IPS-20b (cell line): ENCODE data around the gene CSMD2.

Source experiments
- H3K27ac ChIP-seq: one replicate; pipeline ENCODE4 v1.5.1; 2013; ENCODE audit warnings: low read length
- H3K27me3 ChIP-seq: 2 replicates; pipeline ENCODE4 v1.6.1; 2013; ENCODE audit warnings: mild to moderate bottlenecking, low read length, inconsistent platforms; ENCODE audit not compliant: insufficient read depth
- H3K36me3 ChIP-seq: 2 replicates; pipeline ENCODE4 v1.6.1; 2013; ENCODE audit warnings: low read depth, mild to moderate bottlenecking, inconsistent platforms, low read length, moderate library complexity; ENCODE audit not compliant: insufficient read depth
- H3K4me1 ChIP-seq: 2 replicates; pipeline ENCODE4 v1.6.1; 2013; ENCODE audit warnings: mild to moderate bottlenecking, control low read depth, inconsistent platforms, low read length, moderate library complexity; ENCODE audit not compliant: insufficient read depth
- H3K4me3 ChIP-seq: 2 replicates; pipeline ENCODE4 v1.5.1; 2013; ENCODE audit warnings: mild to moderate bottlenecking, low read length, inconsistent platforms
- H3K9ac ChIP-seq: 2 replicates; pipeline ENCODE4 v1.6.1; 2013; ENCODE audit warnings: low read depth, mild to moderate bottlenecking, inconsistent platforms, low read length, moderate library complexity
- H3K9me3 ChIP-seq: 2 replicates; pipeline ENCODE4 v1.6.1; 2013; ENCODE audit warnings: mild to moderate bottlenecking, low read depth, low read length, inconsistent platforms; ENCODE audit not compliant: insufficient read depth

The CSMD2 gene

DNA sequence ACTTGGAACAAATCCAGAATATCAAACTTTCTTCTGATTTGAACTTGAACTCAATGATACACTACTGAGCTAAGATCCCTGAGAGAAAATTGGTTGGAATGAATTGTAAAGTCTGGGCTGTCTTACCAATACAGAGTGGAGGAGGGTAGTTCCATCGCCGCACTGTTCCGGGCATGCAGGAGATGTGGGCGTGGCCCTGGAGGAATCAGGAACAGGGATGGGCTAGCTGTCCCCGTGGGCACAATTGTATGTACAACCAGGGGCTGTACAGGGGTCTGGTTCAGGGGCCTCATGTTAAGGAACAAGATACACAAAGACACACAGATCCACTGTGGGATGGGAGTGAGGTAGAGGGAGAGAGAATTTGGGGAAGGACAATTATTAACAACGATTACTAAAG lies 548.2 kb downstream of the CSMD2 start:
- no peak overlapping the region for H3K27ac ChIP-seq
- no peaks in the 10 kb centered on the region for H3K27me3 ChIP-seq
- H3K9ac ChIP-seq: no peak overlapping the region
- no peaks in the 10 kb centered on the region for H3K4me1 ChIP-seq
- H3K9me3 ChIP-seq: no peaks in the 10 kb centered on the region
- no peak overlapping the region for H3K4me3 ChIP-seq
- no peaks in the 10 kb centered on the region; the same call in 1 of the 2 replicates for H3K36me3 ChIP-seq

DNA sequence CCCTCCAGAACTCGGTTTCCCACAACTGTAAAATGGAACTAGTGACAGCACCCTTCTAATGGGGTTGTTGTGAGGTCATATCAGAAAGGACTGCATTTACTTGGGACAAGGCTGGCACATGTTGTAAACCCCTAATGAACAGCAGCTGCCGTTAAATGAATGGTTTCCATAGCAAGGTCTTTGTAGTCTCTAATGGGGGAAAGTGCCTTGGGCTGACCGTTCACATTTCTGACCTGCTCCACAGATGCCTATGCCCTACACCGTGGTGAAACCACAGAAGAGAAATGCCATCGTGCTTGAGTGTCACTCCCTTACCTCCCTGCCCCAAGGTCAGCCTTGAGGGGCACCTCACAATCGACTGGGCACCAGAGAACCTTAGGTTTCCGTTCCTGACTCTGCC lies 549.5 kb downstream of the CSMD2 start:
- no peaks in the 10 kb centered on the region for H3K9me3 ChIP-seq
- H3K4me3 ChIP-seq: no peak overlapping the region
- no peaks in the 10 kb centered on the region for H3K4me1 ChIP-seq
- H3K9ac ChIP-seq: no peak overlapping the region
- no peaks in the 10 kb centered on the region; the same call in 1 of the 2 replicates for H3K36me3 ChIP-seq
- H3K27me3 ChIP-seq: no peaks in the 10 kb centered on the region
- no peak overlapping the region for H3K27ac ChIP-seq

DNA sequence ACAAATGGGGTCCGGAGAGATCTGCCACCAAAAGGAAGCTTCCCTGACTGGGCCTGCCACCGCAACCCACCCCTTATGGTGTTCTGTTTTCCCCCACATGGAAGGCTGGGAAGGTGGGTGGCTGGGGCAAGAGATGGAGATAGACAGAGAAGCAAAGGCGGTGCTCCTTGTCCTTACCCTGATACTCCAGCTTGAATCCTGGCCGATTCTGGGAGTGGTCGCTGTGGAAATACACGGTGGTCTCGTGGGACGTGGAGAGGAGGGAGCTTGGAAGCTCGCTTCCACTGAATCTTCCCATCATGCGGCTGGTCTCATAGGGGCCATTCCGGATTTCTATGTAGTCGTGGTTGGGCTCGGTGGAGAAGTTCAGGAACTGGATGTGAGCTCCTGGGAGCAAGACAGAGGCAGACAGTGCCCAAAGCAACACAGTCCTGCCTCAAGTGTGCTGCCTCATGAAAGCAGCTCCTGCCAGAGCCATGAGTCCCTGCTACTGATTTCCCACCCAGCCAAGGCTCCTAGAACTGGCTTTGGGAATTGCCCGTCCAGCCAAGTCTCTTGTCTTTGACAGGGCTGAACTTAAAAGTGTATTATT lies 554.1 kb downstream of the CSMD2 start:
- no peaks in the 10 kb centered on the region; the same call in 1 of the 2 replicates for H3K36me3 ChIP-seq
- no peak overlapping the region for H3K27ac ChIP-seq
- H3K9ac ChIP-seq: no peak overlapping the region
- H3K27me3 ChIP-seq: no peaks in the 10 kb centered on the region
- no peak overlapping the region for H3K4me3 ChIP-seq
- no peaks in the 10 kb centered on the region for H3K9me3 ChIP-seq
- H3K4me1 ChIP-seq: no peaks in the 10 kb centered on the region

DNA sequence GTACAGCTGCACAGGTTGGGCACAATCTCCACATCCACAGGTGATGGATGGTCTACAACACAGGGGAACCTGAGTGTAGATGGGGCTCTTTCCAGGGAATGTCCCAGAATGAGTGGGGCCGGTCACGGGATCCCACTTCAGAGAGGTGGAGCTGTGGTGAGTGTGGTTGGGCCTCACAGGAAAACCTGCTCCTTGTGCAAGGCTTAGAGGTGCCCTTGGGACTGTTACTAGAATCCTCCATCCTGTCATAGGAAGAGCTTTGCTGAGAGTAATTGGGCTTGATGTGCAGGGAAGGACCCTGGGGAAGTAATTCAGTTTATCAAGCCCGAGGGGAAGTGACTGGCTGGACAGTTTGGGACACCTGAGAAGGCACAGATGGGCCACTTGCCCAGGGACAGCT lies 554.6 kb downstream of the CSMD2 start:
- Histone ChIP-seq H3K27ac (no peak overlapping the region), H3K9me3 (no peaks in the 10 kb centered on the region), H3K4me1 (no peaks in the 10 kb centered on the region), H3K4me3 (no peak overlapping the region), H3K27me3 (no peaks in the 10 kb centered on the region), H3K9ac (no peak overlapping the region), H3K36me3 (no peaks in the 10 kb centered on the region; the same call in 1 of the 2 replicates)

DNA sequence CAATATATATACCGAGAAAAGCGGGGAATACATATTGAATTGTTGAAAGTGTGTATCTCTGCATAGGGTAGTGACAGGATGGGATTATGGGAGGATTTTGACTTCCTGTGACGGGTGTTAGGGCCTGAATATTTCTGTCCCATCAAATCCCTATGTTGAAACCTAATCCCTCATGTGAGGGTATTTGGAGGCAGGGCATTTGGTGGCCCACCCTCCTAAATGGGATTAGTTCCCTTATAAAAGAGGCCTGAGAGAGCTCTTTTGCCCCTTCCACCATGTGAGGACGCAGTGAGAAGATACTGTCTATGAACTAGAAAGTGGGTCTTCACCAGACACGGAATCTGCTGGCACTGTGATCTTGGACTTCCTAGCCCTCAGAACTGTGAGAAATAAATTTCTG lies 555.3 kb downstream of the CSMD2 start:
- no peaks in the 10 kb centered on the region; the same call in 1 of the 2 replicates for H3K36me3 ChIP-seq
- no peaks in the 10 kb centered on the region for H3K9me3 ChIP-seq
- H3K27ac ChIP-seq: no peak overlapping the region
- no peak overlapping the region for H3K9ac ChIP-seq
- H3K4me1 ChIP-seq: no peaks in the 10 kb centered on the region
- no peaks in the 10 kb centered on the region for H3K27me3 ChIP-seq
- no peak overlapping the region for H3K4me3 ChIP-seq

DNA sequence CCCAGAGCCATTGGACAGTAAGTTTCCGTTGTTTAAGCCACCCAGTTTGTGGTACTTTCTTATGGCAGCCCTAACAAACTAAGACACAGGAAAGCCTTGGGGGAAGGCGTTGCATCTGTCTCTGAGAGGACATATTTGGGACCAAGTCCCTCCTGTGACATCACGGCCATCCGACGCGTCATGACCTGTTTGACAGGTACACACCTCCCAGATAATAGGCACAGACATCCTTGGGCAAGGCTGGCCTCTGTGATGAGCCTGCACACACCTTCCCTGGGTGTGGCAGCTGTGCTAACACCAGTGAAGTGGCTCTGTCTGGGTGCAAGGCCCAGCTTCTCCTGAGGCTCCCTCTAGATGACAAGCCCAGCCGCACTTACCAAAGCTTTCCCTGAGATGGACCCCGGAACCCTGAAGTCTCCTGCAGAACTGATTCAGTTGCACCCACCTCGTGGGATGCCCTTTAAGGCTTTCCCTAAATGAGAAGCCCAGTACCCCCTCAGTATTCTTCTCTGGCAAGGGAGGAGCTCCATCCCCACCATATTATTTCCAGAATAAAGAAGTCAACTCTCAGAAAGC lies 556.1 kb downstream of the CSMD2 start:
- H3K36me3 ChIP-seq: no peaks in the 10 kb centered on the region; the same call in 1 of the 2 replicates
- no peaks in the 10 kb centered on the region for H3K9me3 ChIP-seq
- no peak overlapping the region for H3K27ac ChIP-seq
- no peak overlapping the region for H3K4me3 ChIP-seq
- no peaks in the 10 kb centered on the region for H3K27me3 ChIP-seq
- H3K9ac ChIP-seq: no peak overlapping the region
- no peaks in the 10 kb centered on the region for H3K4me1 ChIP-seq

DNA sequence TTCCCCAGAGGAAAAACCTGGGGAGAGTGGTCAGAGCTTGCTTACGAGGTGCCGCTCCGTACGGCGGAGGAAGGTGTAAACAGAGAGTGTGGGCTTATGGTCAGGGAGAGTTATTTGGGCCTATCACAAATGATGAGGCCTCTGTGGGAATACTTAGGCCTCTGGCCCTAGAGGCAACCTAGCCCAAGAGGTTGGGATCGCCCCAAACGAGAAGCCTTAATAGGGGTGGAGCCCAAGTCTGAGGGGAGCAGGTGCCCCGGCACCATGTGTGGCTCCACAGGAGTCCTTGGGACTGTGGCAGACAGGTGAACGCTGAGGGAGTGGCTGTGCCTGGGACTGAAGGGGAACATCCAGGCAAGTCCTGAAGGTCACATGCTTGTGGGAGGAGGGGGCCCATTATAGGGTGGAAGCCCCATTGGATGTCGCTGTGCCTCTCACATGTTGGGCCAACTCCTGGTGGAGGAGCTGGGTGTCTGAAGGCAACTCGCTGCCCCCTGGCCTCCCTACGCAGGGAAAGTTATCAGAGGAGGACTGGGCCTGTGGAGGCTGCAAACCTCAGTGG lies 557.5 kb downstream of the CSMD2 start:
- Histone ChIP-seq H3K4me1 (no peaks in the 10 kb centered on the region), H3K9ac (no peak overlapping the region), H3K27ac (no peak overlapping the region), H3K9me3 (no peaks in the 10 kb centered on the region), H3K36me3 (no peaks in the 10 kb centered on the region; the same call in 1 of the 2 replicates), H3K4me3 (no peak overlapping the region), H3K27me3 (no peaks in the 10 kb centered on the region)

DNA sequence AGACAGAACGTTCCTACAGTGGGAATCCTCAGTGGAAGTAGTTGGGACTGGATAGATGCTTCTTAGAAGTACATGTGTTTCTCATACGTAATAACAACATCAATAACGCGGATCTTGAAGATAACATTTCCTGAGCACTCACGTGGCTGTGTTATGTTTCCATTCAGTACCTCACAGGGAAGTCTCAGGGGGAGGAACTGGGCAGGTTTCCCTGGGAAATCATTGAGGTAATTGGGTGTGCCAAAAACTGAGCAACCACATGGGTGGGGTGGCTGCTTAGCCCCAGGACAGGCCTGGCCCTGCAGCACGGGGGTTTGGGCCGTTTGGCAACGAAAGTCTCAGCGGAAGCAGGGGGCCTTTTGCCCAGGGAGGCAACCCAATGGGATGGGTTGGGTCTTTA lies 558.8 kb downstream of the CSMD2 start:
- Histone ChIP-seq H3K9ac (no peak overlapping the region), H3K9me3 (no peaks in the 10 kb centered on the region), H3K27me3 (no peaks in the 10 kb centered on the region), H3K27ac (no peak overlapping the region), H3K4me1 (no peaks in the 10 kb centered on the region), H3K36me3 (peaks cover 6% of the 10 kb centered on the region; the same call in 1 of the 2 replicates), H3K4me3 (no peak overlapping the region)

DNA sequence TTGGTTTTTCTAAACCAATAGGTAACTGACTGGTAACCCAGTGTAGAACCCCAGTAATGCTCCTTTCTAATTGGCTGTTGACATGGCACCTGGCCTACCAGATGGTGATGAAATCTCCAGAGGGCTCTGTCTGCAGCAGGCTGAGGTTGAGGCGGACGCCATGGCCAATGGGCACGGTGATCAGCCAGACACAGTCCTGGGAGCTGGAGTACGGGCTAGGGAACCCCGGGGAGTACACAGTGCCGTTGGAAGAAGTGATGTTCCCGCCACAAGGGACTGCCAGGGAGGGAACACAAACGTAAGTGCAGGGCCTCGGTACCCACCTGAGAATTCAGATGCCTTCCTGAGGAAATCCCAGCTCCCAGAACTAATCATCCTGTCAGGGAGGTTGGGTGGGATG lies 562.8 kb downstream of the CSMD2 start:
- H3K36me3 ChIP-seq: peaks cover 18% of the 10 kb centered on the region; the same call in 1 of the 2 replicates
- no peak overlapping the region for H3K4me3 ChIP-seq
- no peaks in the 10 kb centered on the region for H3K9me3 ChIP-seq
- no peaks in the 10 kb centered on the region for H3K4me1 ChIP-seq
- no peak overlapping the region for H3K27ac ChIP-seq
- H3K27me3 ChIP-seq: no peaks in the 10 kb centered on the region
- no peak overlapping the region for H3K9ac ChIP-seq

DNA sequence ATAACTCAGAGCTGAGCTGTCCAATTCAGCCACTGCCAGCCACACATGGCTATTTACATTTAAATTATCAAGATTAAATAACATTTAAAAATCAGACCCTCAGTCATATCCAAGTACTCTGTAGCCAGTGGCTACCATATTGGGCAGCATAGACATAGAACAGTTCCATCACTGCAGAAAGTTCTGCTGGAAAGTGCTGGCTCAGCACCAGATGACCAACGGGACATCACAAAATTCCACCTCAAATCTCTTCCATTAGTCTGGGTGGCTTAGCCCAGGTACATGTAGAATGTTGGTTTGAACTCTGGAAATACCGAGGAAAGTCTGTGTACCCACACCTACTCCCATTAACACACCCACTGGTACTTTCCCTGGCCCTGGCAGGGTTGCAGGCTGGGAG lies 563.3 kb downstream of the CSMD2 start:
- H3K27me3 ChIP-seq: no peaks in the 10 kb centered on the region
- H3K9me3 ChIP-seq: no peaks in the 10 kb centered on the region
- H3K9ac ChIP-seq: no peak overlapping the region
- peaks cover 18% of the 10 kb centered on the region; the same call in 1 of the 2 replicates for H3K36me3 ChIP-seq
- H3K4me1 ChIP-seq: no peaks in the 10 kb centered on the region
- H3K4me3 ChIP-seq: no peak overlapping the region
- no peak overlapping the region for H3K27ac ChIP-seq

DNA sequence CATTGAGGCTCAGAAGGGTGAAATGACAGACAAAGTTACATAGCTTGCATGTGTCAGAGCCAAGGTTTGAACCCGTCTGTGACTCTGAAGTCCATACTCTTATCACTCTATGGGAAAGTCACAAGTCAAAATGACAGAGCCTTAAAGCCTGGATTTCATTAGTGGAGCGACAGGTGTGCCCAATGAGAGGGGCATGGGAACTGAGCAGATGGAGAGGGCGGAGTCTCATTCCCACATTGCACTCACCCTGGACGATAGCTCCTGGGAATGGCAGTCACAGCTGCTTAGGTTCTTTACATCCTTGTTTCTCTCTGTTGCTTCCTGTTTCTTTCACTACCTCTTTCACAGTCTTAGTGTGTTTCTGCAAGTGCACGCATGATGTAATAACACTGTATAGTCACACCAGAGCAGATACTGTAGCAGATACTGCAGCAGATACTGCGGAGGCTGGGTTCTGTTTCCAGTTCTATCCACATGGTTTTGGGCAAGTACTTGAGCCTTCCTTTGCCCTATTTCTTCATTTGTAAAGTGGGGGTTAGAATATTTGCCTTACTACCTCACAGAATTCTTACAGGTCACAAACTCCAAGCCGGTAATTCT lies 565.4 kb downstream of the CSMD2 start:
- peaks cover 18% of the 10 kb centered on the region; the same call in 1 of the 2 replicates for H3K36me3 ChIP-seq
- H3K27me3 ChIP-seq: no peaks in the 10 kb centered on the region
- H3K9me3 ChIP-seq: no peaks in the 10 kb centered on the region
- no peak overlapping the region for H3K9ac ChIP-seq
- H3K4me1 ChIP-seq: no peaks in the 10 kb centered on the region
- no peak overlapping the region for H3K4me3 ChIP-seq
- H3K27ac ChIP-seq: no peak overlapping the region

DNA sequence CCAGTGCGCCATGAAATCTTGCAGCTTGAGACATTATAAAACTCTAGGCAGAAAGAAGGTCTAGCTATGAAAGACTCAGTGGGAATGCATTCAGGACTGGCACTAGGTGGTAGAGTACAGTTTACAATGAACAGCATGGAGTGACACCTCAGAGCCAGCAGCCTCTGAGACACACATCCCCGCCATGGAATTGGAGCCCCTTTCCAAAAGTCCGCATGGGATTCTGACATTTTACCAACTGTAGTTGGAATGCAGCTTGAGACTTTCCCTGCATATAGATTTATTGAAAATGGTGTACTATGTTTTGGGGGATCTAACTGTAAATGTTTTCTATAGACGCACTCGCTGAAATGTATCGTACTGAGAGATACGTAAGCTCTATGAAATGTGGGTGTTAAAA lies 576.3 kb downstream of the CSMD2 start:
- H3K4me3 ChIP-seq: no peak overlapping the region
- H3K9ac ChIP-seq: no peak overlapping the region
- no peak overlapping the region for H3K27ac ChIP-seq
- H3K36me3 ChIP-seq: no peaks in the 10 kb centered on the region
- H3K27me3 ChIP-seq: no peaks in the 10 kb centered on the region
- H3K9me3 ChIP-seq: no peaks in the 10 kb centered on the region
- no peaks in the 10 kb centered on the region for H3K4me1 ChIP-seq
